HFF-Myc (cell line): Measurements from ENCODE around the gene GYPC.

Experiments used
- DNase-seq: peaks from one replicate; pipeline ENCODE4 v3.0.0-alpha.2; 2011; ENCODE audit warnings: low read depth; ENCODE audit errors: extremely low read depth
- H3K4me3 ChIP-seq: replicated peaks from 2 replicates; pipeline ENCODE4 v1.5.1; 2011; ENCODE audit warnings: low read depth, mild to moderate bottlenecking, control low read depth, low read length
- TF ChIP-seq, protein P1 (sequence below): IDR thresholded peaks from 2 replicates; pipeline ENCODE4 v1.5.1; 2012; ENCODE audit warnings: mild to moderate bottlenecking, low read depth, low read length, control low read depth; ENCODE audit errors: missing control alignments

GYPC gene

GRCh38 chr2:126660971-126661370, 5.0 kb downstream of the GYPC start:
- TF ChIP-seq, protein P1, sequence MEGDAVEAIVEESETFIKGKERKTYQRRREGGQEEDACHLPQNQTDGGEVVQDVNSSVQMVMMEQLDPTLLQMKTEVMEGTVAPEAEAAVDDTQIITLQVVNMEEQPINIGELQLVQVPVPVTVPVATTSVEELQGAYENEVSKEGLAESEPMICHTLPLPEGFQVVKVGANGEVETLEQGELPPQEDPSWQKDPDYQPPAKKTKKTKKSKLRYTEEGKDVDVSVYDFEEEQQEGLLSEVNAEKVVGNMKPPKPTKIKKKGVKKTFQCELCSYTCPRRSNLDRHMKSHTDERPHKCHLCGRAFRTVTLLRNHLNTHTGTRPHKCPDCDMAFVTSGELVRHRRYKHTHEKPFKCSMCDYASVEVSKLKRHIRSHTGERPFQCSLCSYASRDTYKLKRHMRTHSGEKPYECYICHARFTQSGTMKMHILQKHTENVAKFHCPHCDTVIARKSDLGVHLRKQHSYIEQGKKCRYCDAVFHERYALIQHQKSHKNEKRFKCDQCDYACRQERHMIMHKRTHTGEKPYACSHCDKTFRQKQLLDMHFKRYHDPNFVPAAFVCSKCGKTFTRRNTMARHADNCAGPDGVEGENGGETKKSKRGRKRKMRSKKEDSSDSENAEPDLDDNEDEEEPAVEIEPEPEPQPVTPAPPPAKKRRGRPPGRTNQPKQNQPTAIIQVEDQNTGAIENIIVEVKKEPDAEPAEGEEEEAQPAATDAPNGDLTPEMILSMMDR: no peak
- no peak for DNase-seq
- H3K4me3 ChIP-seq: no peak overlapping the region

GRCh38 chr2:126661702-126662500, 5.9 kb downstream of the GYPC start:
- H3K4me3 ChIP-seq: no peak overlapping the region
- DNase-seq: no peak
- TF ChIP-seq, protein P1: no peak

DNA sequence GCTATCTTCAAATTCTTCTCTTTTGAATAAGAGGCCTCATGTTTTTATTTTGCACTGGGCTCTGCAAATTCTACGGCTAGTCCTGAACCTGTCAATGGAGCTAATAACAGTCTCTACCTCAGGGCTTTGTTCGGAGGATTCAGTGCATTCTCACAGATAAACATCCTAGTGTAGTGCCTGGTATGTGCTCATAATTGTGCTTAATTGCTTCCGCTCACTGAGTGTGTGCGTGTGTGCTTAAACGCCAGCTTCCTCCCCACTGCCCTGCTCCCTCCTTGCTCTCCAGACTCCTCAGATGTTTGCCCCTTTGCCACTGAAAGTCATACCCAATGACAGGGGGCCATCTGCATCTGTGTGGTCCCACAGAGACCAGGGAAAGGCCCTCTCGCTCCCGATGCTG, 6.7 kb downstream of the GYPC start:
- H3K4me3 ChIP-seq: no peak overlapping the region
- TF ChIP-seq, protein P1: no peak
- DNase-seq: no peak

- no peak for DNase-seq
- H3K4me3 ChIP-seq: no peak overlapping the region
- TF ChIP-seq, protein P1: no peak
Measured at GRCh38 chr2:126663184-126663963, 7.4 kb downstream of the GYPC start.

DNA sequence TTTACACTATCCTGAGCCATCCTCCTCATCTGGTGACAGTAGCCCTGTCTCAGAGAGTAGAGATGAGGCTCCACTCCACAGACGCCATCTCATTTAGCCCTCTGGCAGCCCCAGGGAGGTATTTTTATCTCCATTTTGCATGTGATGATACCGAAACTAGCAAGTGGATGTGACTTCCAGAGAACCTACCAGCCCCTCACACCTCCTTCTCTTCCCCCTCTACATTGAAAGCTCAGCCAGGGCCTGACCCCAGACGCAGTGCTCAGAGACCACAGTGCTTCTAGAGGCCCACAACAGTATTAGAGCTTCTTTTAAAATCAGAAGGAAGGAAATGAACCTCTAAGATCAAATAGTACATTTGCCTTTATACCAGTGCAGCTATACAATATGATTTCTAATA, 8.3 kb downstream of the GYPC start:
- no peak for DNase-seq
- TF ChIP-seq, protein P1: no peak
- no peak overlapping the region for H3K4me3 ChIP-seq

- no peak for DNase-seq
- TF ChIP-seq, protein P1: no peak
- H3K4me3 ChIP-seq: no peak overlapping the region
Measured at GRCh38 chr2:126664639-126665038, 8.7 kb downstream of the GYPC start.
